Neural progenitor cell (in vitro differentiated cells): ENCODE results near the gene CFAP20DC. TPM values are rescaled to one million over a fixed set of nuclear protein-coding genes. Genes with fewer than 3 reads are reported as not detected.

Source experiments
- DNase-seq: peaks from one replicate; pipeline ENCODE4 v3.0.0-alpha.2; 2016; ENCODE audit warnings: low spot score
- H2AFZ ChIP-seq: fragments of 200-600 bp; sonication (generic); replicated peaks from 2 replicates; pipeline ENCODE4 v1.6.1; 2016; ENCODE audit warnings: antibody characterized with exemption
- H3F3A ChIP-seq: fragments of 200-600 bp; sonication (generic); 2 replicates; pipeline ENCODE4 v1.6.1; 2016; ENCODE audit warnings: antibody characterized with exemption, low read depth
- H3K27ac ChIP-seq: fragments of 200-600 bp; sonication (generic); 2 replicates; pipeline ENCODE4 v1.5.1; 2016; ENCODE audit warnings: mild to moderate bottlenecking
- H3K27me3 ChIP-seq: fragments of 200-600 bp; sonication (generic); 2 replicates; pipeline ENCODE4 v1.6.1; 2016; ENCODE audit warnings: mild to moderate bottlenecking, moderate library complexity
- H3K36me3 ChIP-seq: fragments of 200-600 bp; sonication (generic); 2 replicates; pipeline ENCODE4 v1.5.1; 2016
- H3K4me1 ChIP-seq: fragments of 200-600 bp; sonication (generic); 2 replicates; pipeline ENCODE4 v1.6.1; 2016; ENCODE audit warnings: mixed run types
- H3K4me2 ChIP-seq: fragments of 200-600 bp; sonication (generic); 2 replicates; pipeline ENCODE4 v1.6.1; 2016
- H3K4me3 ChIP-seq: fragments of 200-600 bp; sonication (generic); 2 replicates; pipeline ENCODE4 v1.5.1; 2016
- H3K79me2 ChIP-seq: fragments of 200-600 bp; sonication (generic); 2 replicates; pipeline ENCODE4 v1.6.1; 2016; ENCODE audit warnings: low read depth
- H3K9ac ChIP-seq: fragments of 200-600 bp; sonication (generic); 2 replicates; pipeline ENCODE4 v1.6.1; 2016
- H3K9me3 ChIP-seq: fragments of 200-600 bp; sonication (generic); 2 replicates; pipeline ENCODE4 v1.5.1; 2016; ENCODE audit warnings: low read depth
- H4K20me1 ChIP-seq: fragments of 200-600 bp; sonication (generic); 2 replicates; pipeline ENCODE4 v1.6.1; 2016; ENCODE audit warnings: low read depth
- H3K27ac Mint-ChIP-seq: 3 replicates; pipeline ENCODE4 v1.8.0; 2021; ENCODE audit warnings: mixed read lengths
- H3K27me3 Mint-ChIP-seq: 2 replicates; pipeline ENCODE4 v1.8.0; 2022; ENCODE audit warnings: low read depth, mild to moderate bottlenecking, inconsistent platforms, moderate library complexity, mixed read lengths; ENCODE audit not compliant: insufficient read depth
- H3K36me3 Mint-ChIP-seq: 3 replicates; pipeline ENCODE4 v1.8.0; 2021; ENCODE audit warnings: mixed read lengths
- H3K4me1 Mint-ChIP-seq: 3 replicates; pipeline ENCODE4 v1.8.0; 2021; ENCODE audit warnings: mixed read lengths
- H3K4me3 Mint-ChIP-seq: 3 replicates; pipeline ENCODE4 v1.8.0; 2021; ENCODE audit warnings: mild to moderate bottlenecking, moderate library complexity, mixed read lengths
- H3K9me3 Mint-ChIP-seq: 3 replicates; pipeline ENCODE4 v1.8.0; 2020; ENCODE audit warnings: mixed read lengths
- CTCF ChIP-seq: fragments of 200-600 bp; sonication (generic); IDR thresholded peaks from 2 replicates; pipeline ENCODE4 v1.5.1; 2017; ENCODE audit warnings: antibody characterized with exemption, mild to moderate bottlenecking
- EZH2 ChIP-seq: fragments of 200-600 bp; sonication (generic); IDR thresholded peaks from 2 replicates; pipeline ENCODE4 v1.6.1; 2017; ENCODE audit warnings: antibody characterized with exemption, mild to moderate bottlenecking, moderate library complexity
- EZH2phosphoT487 ChIP-seq: fragments of 200-600 bp; sonication (generic); IDR thresholded peaks from 2 replicates; pipeline ENCODE4 v1.6.1; 2017; ENCODE audit warnings: antibody characterized with exemption
- total RNA-seq: library from RNA; depleted of rRNA; stranded (reverse); fragments of >200 nt; gene quantifications from 2 replicates; pipeline ENCODE4 v1.2.3, GENCODE V29; 2015; ENCODE audit warnings: low replicate concordance

CFAP20DC gene
- total RNA-seq, 1 donor from 2014 or later = 14.0 TPM

- no peak overlapping the region for H3K27ac ChIP-seq
- peaks cover 13% of the 10 kb centered on the region for H3K4me1 ChIP-seq
- Mint-ChIP-seq H3K27me3 (peaks cover 4% of the 10 kb centered on the region), H3K9me3 (no peaks in the 10 kb centered on the region), H3K4me1 (peaks cover 9% of the 10 kb centered on the region), H3K4me3 (no peak overlapping the region), H3K27ac (no peak overlapping the region), H3K36me3 (no peaks in the 10 kb centered on the region)
- no peak overlapping the region for H3K4me3 ChIP-seq
- no peak overlapping the region for H3K4me2 ChIP-seq
- no peaks in the 10 kb centered on the region for H3K9me3 ChIP-seq
- TF ChIP-seq CTCF (no peak), EZH2 (no peak), EZH2phosphoT487 (no peak)
- H3K36me3 ChIP-seq = no peaks in the 10 kb centered on the region
- H3K79me2 ChIP-seq = no peaks in the 10 kb centered on the region
- no peak overlapping the region for H3K9ac ChIP-seq
- DNase-seq = no peak
- H4K20me1 ChIP-seq = no peaks in the 10 kb centered on the region
- H2AFZ ChIP-seq = no peak overlapping the region
- no peaks in the 10 kb centered on the region for H3K27me3 ChIP-seq
- H3F3A ChIP-seq = no peaks in the 10 kb centered on the region
These were observed 327.3 kb downstream of the CFAP20DC start for GRCh38 chr3:58722561-58722960.

GRCh38 chr3:58720526-58720925 lies 329.3 kb downstream of the CFAP20DC start:
- DNase-seq = no peak
- no peaks in the 10 kb centered on the region for H3F3A ChIP-seq
- H3K27ac Mint-ChIP-seq = no peak overlapping the region
- no peaks in the 10 kb centered on the region for H3K36me3 Mint-ChIP-seq
- no peak overlapping the region for H2AFZ ChIP-seq
- H4K20me1 ChIP-seq = no peaks in the 10 kb centered on the region
- TF ChIP-seq EZH2 (no peak), EZH2phosphoT487 (no peak), CTCF (no peak)
- no peaks in the 10 kb centered on the region for H3K9me3 ChIP-seq
- no peaks in the 10 kb centered on the region for H3K79me2 ChIP-seq
- peaks cover 3% of the 10 kb centered on the region for H3K27me3 Mint-ChIP-seq
- H3K9me3 Mint-ChIP-seq = peaks cover 3% of the 10 kb centered on the region
- peaks cover 9% of the 10 kb centered on the region for H3K4me1 Mint-ChIP-seq
- H3K27me3 ChIP-seq = no peaks in the 10 kb centered on the region
- no peak overlapping the region for H3K4me3 ChIP-seq
- no peak overlapping the region for H3K4me2 ChIP-seq
- H3K9ac ChIP-seq = no peak overlapping the region
- no peak overlapping the region for H3K4me3 Mint-ChIP-seq
- peaks cover 13% of the 10 kb centered on the region for H3K4me1 ChIP-seq
- no peaks in the 10 kb centered on the region for H3K36me3 ChIP-seq
- no peak overlapping the region for H3K27ac ChIP-seq

GRCh38 chr3:58719684-58720083 lies 330.1 kb downstream of the CFAP20DC start:
- no peak overlapping the region for H2AFZ ChIP-seq
- H3K4me1 Mint-ChIP-seq = peaks cover 9% of the 10 kb centered on the region
- H3K36me3 ChIP-seq = no peaks in the 10 kb centered on the region
- H3K9ac ChIP-seq = no peak overlapping the region
- H3K27ac ChIP-seq = no peak overlapping the region
- no peaks in the 10 kb centered on the region for H3K27me3 ChIP-seq
- no peak overlapping the region for H3K27ac Mint-ChIP-seq
- H3K79me2 ChIP-seq = no peaks in the 10 kb centered on the region
- DNase-seq = no peak
- no peak overlapping the region for H3K4me3 ChIP-seq
- no peaks in the 10 kb centered on the region for H4K20me1 ChIP-seq
- peaks cover 3% of the 10 kb centered on the region for H3K27me3 Mint-ChIP-seq
- no peaks in the 10 kb centered on the region for H3K36me3 Mint-ChIP-seq
- H3K4me2 ChIP-seq = no peak overlapping the region
- H3K4me1 ChIP-seq = peaks cover 13% of the 10 kb centered on the region
- H3K9me3 Mint-ChIP-seq = peaks cover 6% of the 10 kb centered on the region
- H3K9me3 ChIP-seq = no peaks in the 10 kb centered on the region
- TF ChIP-seq CTCF (no peak), EZH2phosphoT487 (no peak), EZH2 (no peak)
- no peak overlapping the region for H3K4me3 Mint-ChIP-seq
- H3F3A ChIP-seq = no peaks in the 10 kb centered on the region
